ENCODE results near the gene HIRA. TPM values are rescaled to one million over a fixed set of nuclear protein-coding genes. Genes with fewer than 3 reads are reported as not detected.

The HIRA gene
- total and polyA plus RNA-seq, 9 of the 15 experiments (the other 6 are each of a cell fraction or from before 2014, with no cell fraction given), result 0.96 to 132 (median 58.4) TPM

DNA sequence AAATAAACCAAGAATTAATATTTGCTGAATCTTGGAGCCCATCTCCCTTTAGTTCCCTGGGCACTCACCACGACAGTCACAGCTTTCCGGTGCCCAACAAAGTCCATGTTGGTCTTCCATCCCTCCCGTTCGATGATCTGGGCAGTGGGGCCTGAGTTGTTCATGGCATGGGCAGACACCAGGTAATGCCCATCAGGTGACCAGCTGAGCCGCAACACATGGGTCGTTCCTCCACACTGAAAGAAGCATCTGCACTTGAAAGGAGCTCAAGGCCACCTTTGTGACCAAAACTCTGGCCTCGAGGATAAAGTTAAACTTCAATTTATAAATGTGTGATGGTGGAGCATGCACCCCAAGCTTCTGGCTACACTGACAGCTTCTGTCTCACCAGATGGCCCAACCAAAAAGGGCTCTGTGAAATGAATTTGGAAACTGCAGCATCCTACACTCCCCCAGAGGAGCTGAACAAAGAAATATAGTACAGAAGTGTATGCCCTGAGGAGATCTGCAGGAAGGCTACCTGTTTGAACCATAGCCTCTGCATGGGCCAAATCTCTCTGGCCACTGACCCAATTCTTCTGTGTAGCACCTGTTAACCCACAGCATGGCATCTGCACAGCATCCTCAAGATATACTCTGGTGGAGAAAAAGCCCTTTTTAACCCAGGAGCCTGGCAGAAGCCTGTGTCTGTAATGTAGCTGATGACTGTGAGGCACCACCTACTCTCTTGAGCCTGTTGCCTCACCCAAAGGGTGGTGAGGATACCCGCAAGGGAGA, 37.1 kb downstream of the HIRA start (continued):
- no peak for TF ChIP-seq HDAC3 (IDR thresholded peaks at IDR 0.05; ENCODE audit: borderline replicate concordance, partially characterized antibody)
- TF ChIP-seq, protein P1, sequence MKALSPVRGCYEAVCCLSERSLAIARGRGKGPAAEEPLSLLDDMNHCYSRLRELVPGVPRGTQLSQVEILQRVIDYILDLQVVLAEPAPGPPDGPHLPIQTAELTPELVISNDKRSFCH (CRISPR knock-in tag; IDR thresholded peaks at IDR 0.05), result 0 out of 2 replicates have a peak, but pooled peaks have one; percentile 12
- TF ChIP-seq, protein P1 (tag; IDR thresholded peaks at IDR 0.05), result no peak
- TF ChIP-seq CREM (IDR thresholded peaks at IDR 0.05; ENCODE audit: low read depth), result no peak
- no peak for TF ChIP-seq MEIS2 (IDR thresholded peaks at IDR 0.05; ENCODE audit: partially characterized antibody)
- no peak for TF ChIP-seq ZNF518B (CRISPR knock-in tag; IDR thresholded peaks at IDR 0.05)
- TF ChIP-seq SMARCC2 (IDR thresholded peaks at IDR 0.05; ENCODE audit: low read depth), result no peak
- TF ChIP-seq CBFB (CRISPR knock-in tag; IDR thresholded peaks at IDR 0.05), result no peak
- TF ChIP-seq, protein P2, sequence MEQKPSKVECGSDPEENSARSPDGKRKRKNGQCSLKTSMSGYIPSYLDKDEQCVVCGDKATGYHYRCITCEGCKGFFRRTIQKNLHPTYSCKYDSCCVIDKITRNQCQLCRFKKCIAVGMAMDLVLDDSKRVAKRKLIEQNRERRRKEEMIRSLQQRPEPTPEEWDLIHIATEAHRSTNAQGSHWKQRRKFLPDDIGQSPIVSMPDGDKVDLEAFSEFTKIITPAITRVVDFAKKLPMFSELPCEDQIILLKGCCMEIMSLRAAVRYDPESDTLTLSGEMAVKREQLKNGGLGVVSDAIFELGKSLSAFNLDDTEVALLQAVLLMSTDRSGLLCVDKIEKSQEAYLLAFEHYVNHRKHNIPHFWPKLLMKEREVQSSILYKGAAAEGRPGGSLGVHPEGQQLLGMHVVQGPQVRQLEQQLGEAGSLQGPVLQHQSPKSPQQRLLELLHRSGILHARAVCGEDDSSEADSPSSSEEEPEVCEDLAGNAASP (IDR thresholded peaks at IDR 0.05), result no peak
- no peak for TF ChIP-seq ZNF347 (CRISPR knock-in tag; IDR thresholded peaks at IDR 0.05; ENCODE audit: low read depth)
- TF ChIP-seq CREBBP (IDR thresholded peaks at IDR 0.05; ENCODE audit: low read depth, low read length), result no peak
- no peak for TF ChIP-seq ZNF124 (CRISPR knock-in tag; IDR thresholded peaks at IDR 0.05)
- no peak for TF ChIP-seq HMG20A (CRISPR knock-in tag; conservative IDR thresholded peaks at IDR 0.05)
- TF ChIP-seq FOSL1 (tag; conservative IDR thresholded peaks at IDR 0.05), result no peak
- no peak for TF ChIP-seq HMGN3 (IDR thresholded peaks at IDR 0.05; ENCODE audit: borderline replicate concordance, extremely low read depth, insufficient read length, low read depth, low read length)
- TF ChIP-seq RBBP5 (IDR thresholded peaks at IDR 0.05; ENCODE audit: borderline replicate concordance, insufficient read depth, low read length, poor library complexity, severe bottlenecking), result no peak
- TF ChIP-seq, protein P3, sequence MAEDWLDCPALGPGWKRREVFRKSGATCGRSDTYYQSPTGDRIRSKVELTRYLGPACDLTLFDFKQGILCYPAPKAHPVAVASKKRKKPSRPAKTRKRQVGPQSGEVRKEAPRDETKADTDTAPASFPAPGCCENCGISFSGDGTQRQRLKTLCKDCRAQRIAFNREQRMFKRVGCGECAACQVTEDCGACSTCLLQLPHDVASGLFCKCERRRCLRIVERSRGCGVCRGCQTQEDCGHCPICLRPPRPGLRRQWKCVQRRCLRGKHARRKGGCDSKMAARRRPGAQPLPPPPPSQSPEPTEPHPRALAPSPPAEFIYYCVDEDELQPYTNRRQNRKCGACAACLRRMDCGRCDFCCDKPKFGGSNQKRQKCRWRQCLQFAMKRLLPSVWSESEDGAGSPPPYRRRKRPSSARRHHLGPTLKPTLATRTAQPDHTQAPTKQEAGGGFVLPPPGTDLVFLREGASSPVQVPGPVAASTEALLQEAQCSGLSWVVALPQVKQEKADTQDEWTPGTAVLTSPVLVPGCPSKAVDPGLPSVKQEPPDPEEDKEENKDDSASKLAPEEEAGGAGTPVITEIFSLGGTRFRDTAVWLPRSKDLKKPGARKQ (CRISPR knock-in tag; IDR thresholded peaks at IDR 0.05), result no peak
- TF ChIP-seq HINFP (tag; conservative IDR thresholded peaks at IDR 0.05; ENCODE audit: low read depth), result no peak
